Colonic mucosa (tissue), 4 donors: ENCODE measurements around the gene SHANK2. TPM values are rescaled to one million over a fixed set of nuclear protein-coding genes. Genes with fewer than 3 reads are reported as not detected.
"Not testable (repeated sequence)": the region's sequence is repeated elsewhere in the genome, so short reads cannot be mapped to it uniquely, and the experiment has no call there.

Experiments
- DNase-seq: peaks from one replicate; pipeline ENCODE4 v3.0.0-alpha.2; 2020
- H3K27ac ChIP-seq: fragments of 200-600 bp; one replicate; pipeline ENCODE4 v1.8.0; 2021
- H3K27me3 ChIP-seq: fragments of 200-600 bp; one replicate; pipeline ENCODE4 v1.8.0; 2021
- H3K36me3 ChIP-seq: fragments of 200-600 bp; one replicate; pipeline ENCODE4 v1.8.0; 2021
- H3K4me1 ChIP-seq: fragments of 200-600 bp; one replicate; pipeline ENCODE4 v1.8.0; 2021; ENCODE audit warnings: mild to moderate bottlenecking
- H3K4me3 ChIP-seq: fragments of 200-600 bp; one replicate; pipeline ENCODE4 v1.8.0; 2021
- H3K9ac ChIP-seq, 2 donors: one replicate each; pipeline ENCODE4 v1.7.0; 2013; ENCODE audit warnings: control low read depth in 2 of 2, low read depth in 2 of 2, low read length in 2 of 2
- H3K9me3 ChIP-seq: fragments of 200-600 bp; one replicate; pipeline ENCODE4 v1.8.0; 2021
- CTCF ChIP-seq: fragments of 200-600 bp; IDR thresholded peaks from one replicate; pipeline ENCODE4 v1.8.0; 2022; ENCODE audit warnings: antibody characterized with exemption, mild to moderate bottlenecking
- intact Hi-C: fragments of 100-400 bp; cut with DNase I; formaldehyde crosslinking; loops from one replicate; pipeline ENCODE4 v1.14.1; 2022
- total RNA-seq, 2 donors: library from RNA; stranded (reverse); fragmentation: NEBNext Ultra II Directional in 1 of 2; extraction: Animal tissue kit (Norgen Biotek cat#: 25700) in 1 of 2; gene quantifications; one replicate each; pipeline ENCODE4 v1.2.1, GENCODE V29; 2021
- donor health status: healthy.
- donor health status: DM: no; HTN: no; CAD: no.
- donor health status: DM: no; HTN: no; CAD: no.

SHANK2 gene
- total RNA-seq, 2 donors from 2014 or later, result 26.0 to 38.1 TPM

- TF ChIP-seq CTCF, result no peak
- H3K27me3 ChIP-seq, result no peaks in the 10 kb centered on the region
- H3K27ac ChIP-seq, result no peak overlapping the region
- no peak overlapping the region for H3K4me3 ChIP-seq
- no peak for DNase-seq
- H3K9me3 ChIP-seq, result no peaks in the 10 kb centered on the region
- H3K9ac ChIP-seq, result no peak overlapping the region
- no peaks in the 10 kb centered on the region for H3K4me1 ChIP-seq
- intact Hi-C loops, result no loop called here
- no peaks in the 10 kb centered on the region for H3K36me3 ChIP-seq
Measured at GRCh38 chr11:71236836-71237475, 15.4 kb downstream of the SHANK2 start.

- no peak for TF ChIP-seq CTCF
- H3K4me3 ChIP-seq, result no peak overlapping the region
- no peaks in the 10 kb centered on the region for H3K4me1 ChIP-seq
- no peaks in the 10 kb centered on the region for H3K9me3 ChIP-seq
- H3K36me3 ChIP-seq, result no peaks in the 10 kb centered on the region
- H3K27me3 ChIP-seq, result no peaks in the 10 kb centered on the region
- no peak for DNase-seq
- H3K27ac ChIP-seq, result no peak overlapping the region
- no peak overlapping the region for H3K9ac ChIP-seq
- intact Hi-C loops, result no loop called here
Measured at GRCh38 chr11:71235719-71236118, 16.7 kb downstream of the SHANK2 start.

- H3K9ac ChIP-seq, DNase-seq, H3K27ac ChIP-seq, H3K9me3 ChIP-seq, H3K4me3 ChIP-seq, H3K27me3 ChIP-seq, intact Hi-C loops, H3K36me3 ChIP-seq, H3K4me1 ChIP-seq: not testable (repeated sequence)
Measured at GRCh38 chr11:71233896-71234852, 18.2 kb downstream of the SHANK2 start.

DNA sequence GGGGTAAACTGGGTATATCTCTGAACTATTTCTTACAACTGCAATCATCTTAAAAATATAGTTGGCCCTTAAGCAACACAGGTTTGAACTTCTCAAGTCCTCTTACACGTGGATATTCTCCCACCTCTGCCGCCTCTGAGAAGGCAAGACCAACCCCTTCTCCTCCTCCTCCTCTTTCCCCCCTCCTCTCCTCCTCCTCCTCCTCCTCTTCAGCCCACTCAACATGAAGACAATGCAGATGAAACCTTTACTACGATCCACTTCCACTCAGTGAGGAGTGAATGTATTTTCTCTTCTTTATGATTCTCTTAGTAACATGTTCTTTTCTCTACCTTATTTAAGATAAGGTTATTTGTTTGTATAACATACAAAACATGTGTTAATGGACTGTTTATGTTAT lies 20.0 kb downstream of the SHANK2 start:
- Histone ChIP-seq H3K4me3 (no peak overlapping the region), H3K9me3 (no peaks in the 10 kb centered on the region), H3K36me3 (no peaks in the 10 kb centered on the region), H3K9ac (no peak overlapping the region), H3K27me3 (no peaks in the 10 kb centered on the region), H3K27ac (no peak overlapping the region), H3K4me1 (no peaks in the 10 kb centered on the region)
- TF ChIP-seq CTCF, result no peak
- intact Hi-C loops, result no loop called here
- no peak for DNase-seq

- H3K9ac ChIP-seq, result no peak overlapping the region
- intact Hi-C loops, result no loop called here
Measured at GRCh38 chr11:71228961-71229360, 23.4 kb downstream of the SHANK2 start.

More at GRCh38 chr11:71228961-71229360, 23.4 kb downstream of the SHANK2 start:
- no peak for TF ChIP-seq CTCF
- no peaks in the 10 kb centered on the region for H3K36me3 ChIP-seq
- DNase-seq, result no peak
- no peak overlapping the region for H3K4me3 ChIP-seq
- H3K9me3 ChIP-seq, result no peaks in the 10 kb centered on the region
- H3K27ac ChIP-seq, result no peak overlapping the region
- H3K27me3 ChIP-seq, result no peaks in the 10 kb centered on the region
- no peaks in the 10 kb centered on the region for H3K4me1 ChIP-seq
